GM18951 (cell line): Measurements from ENCODE around the gene GABRB1.

ENCODE experiments used
- POLR2A ChIP-seq: IDR thresholded peaks from 4 replicates; pipeline ENCODE4 v1.6.1; 2011; ENCODE audit warnings: mild to moderate bottlenecking; ENCODE audit not compliant: insufficient read length, insufficient read depth; ENCODE audit errors: extremely low read depth
- in situ Hi-C: fragments of 300-500 bp; cut with MboI; formaldehyde crosslinking; loops from one replicate; pipeline ENCODE4 v1.12.0; 2022; ENCODE audit warnings: low sequenced_read_pairs, mixed read lengths, inconsistent platforms; ENCODE audit not compliant: unreplicated experiment

GABRB1 gene

GRCh38 chr4:47109379-47109778 is 78.0 kb downstream of the GABRB1 start:
- TF ChIP-seq POLR2A, result no peak
- in situ Hi-C loops, result no loop called here

GRCh38 chr4:47110546-47111132 is 79.3 kb downstream of the GABRB1 start:
- in situ Hi-C loops, result no loop called here
- no peak for TF ChIP-seq POLR2A

GRCh38 chr4:47118192-47118929 is 87.0 kb downstream of the GABRB1 start:
- TF ChIP-seq POLR2A, result no peak
- in situ Hi-C loops, result no loop called here

GRCh38 chr4:47120783-47121182 is 89.4 kb downstream of the GABRB1 start:
- no peak for TF ChIP-seq POLR2A
- in situ Hi-C loops, result no loop called here

- no peak for TF ChIP-seq POLR2A
- in situ Hi-C loops, result no loop called here
These were observed 91.4 kb downstream of the GABRB1 start for GRCh38 chr4:47122592-47123291.

- in situ Hi-C loops, result no loop called here
- TF ChIP-seq POLR2A, result no peak
These were observed 97.6 kb downstream of the GABRB1 start for GRCh38 chr4:47128991-47129390.

- TF ChIP-seq POLR2A, result no peak
- in situ Hi-C loops, result no loop called here
These were observed 103.8 kb downstream of the GABRB1 start for GRCh38 chr4:47135210-47135609.

- in situ Hi-C loops, result no loop called here
- no peak for TF ChIP-seq POLR2A
These were observed 111.9 kb downstream of the GABRB1 start for GRCh38 chr4:47143261-47143660.

- TF ChIP-seq POLR2A, result no peak
- in situ Hi-C loops, result no loop called here
These were observed 114.3 kb downstream of the GABRB1 start for GRCh38 chr4:47145630-47146029.

- TF ChIP-seq POLR2A, result no peak
- in situ Hi-C loops, result no loop called here
These were observed 123.5 kb downstream of the GABRB1 start for GRCh38 chr4:47154816-47155370.

- TF ChIP-seq POLR2A, result no peak
- in situ Hi-C loops, result no loop called here
These were observed 124.6 kb downstream of the GABRB1 start for GRCh38 chr4:47155919-47156318.

GRCh38 chr4:47160095-47160494 is 128.7 kb downstream of the GABRB1 start:
- in situ Hi-C loops, result no loop called here

GRCh38 chr4:47167081-47168035 is 136.0 kb downstream of the GABRB1 start:
- in situ Hi-C loops, result no loop called here
- TF ChIP-seq POLR2A, result no peak

More at GRCh38 chr4:47160095-47160494, 128.7 kb downstream of the GABRB1 start:
- no peak for TF ChIP-seq POLR2A

GRCh38 chr4:47184083-47184482 is 152.7 kb downstream of the GABRB1 start:
- in situ Hi-C loops, result no loop called here
- no peak for TF ChIP-seq POLR2A
